G401 (cell line): ENCODE data around the gene ZBTB16. TPM values are rescaled to one million over a fixed set of nuclear protein-coding genes. Genes with fewer than 3 reads are reported as not detected.

Source experiments
- DNase-seq: peaks from one replicate; pipeline ENCODE4 v3.0.0-alpha.2; 2015; ENCODE audit warnings: low spot score
- in situ Hi-C: cut with HindIII; loops from 2 replicates; pipeline ENCODE4 v1.10.0; 2016; ENCODE audit warnings: low sequenced_read_pairs, mixed read lengths
- total RNA-seq: library from RNA; depleted of rRNA; stranded (reverse); fragments of >200 nt; shearing (Covaris generic); gene quantifications from 2 replicates; pipeline ENCODE4 v1.2.3, GENCODE V29; 2014

ZBTB16 gene
- total RNA-seq, 1 experiment from 2014 or later: not detected

DNA sequence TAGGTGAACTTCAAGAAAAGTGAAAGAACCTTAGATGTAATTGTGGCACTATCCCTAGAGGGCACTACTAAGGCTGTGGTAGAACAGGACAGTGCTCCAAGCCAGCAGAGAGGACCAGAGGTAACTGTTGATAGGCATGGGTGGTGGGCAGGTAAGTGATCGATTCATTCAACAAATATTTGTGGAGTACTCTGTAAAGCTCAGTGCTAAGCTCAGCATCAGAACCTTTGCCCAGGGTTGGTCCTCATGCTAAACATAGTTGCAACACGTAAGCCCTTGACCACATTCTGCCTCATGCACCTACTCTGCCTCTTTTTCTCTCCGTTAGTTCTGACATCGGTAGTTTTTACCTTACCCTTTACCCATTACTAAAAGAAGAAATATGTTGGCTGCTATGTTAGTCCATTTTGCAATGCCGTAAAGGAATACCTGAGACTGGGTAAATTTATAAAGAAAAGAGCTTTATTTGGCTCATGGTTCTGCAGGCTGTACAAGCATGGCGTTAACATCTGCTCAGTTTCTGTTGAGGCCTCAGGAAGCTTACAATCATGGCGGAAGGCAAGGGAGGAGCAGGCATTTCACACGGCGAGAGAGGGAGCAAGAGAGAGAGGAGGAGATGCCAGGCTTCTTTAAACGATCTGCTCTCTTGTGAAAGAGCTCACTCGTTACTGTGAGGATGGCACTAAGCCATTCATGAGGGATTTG is 218.3 kb downstream of the ZBTB16 start:
- in situ Hi-C loops: no loop called here
- no peak for DNase-seq

DNA sequence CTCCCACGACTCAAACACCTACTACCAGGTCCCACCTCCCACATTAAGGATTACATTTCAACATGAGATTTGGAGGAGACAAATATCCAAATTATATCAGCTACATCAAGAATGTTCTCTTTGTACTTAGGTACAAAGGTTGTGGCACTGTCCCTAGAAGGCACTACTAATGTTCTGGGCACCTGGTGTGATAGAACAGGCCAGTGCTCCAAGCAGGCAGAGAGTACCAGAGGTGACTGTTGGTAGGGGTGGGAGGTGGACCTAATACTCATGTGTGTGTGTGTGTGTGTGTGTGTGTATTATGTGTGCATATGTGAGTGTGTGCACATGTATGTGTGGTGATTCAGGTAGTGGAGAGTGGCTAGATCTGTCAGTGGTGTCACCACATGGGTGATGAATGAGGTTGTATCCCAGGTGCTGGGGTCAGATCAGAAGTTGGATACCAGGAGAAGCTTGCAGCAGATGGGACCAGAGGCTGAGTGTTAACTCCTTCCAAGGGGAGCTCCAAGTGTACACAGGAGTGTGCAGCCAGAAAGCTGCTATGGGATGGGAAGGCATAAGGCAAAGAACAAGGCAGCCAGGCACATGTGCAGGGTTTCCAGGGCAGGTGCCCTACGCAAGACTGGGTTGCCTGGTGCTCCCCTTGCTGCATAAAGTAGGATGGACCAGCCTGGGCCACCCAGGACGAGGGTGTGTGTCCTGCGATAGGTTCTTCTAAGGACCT is 219.0 kb downstream of the ZBTB16 start:
- DNase-seq: no peak
- in situ Hi-C loops: no loop called here

DNA sequence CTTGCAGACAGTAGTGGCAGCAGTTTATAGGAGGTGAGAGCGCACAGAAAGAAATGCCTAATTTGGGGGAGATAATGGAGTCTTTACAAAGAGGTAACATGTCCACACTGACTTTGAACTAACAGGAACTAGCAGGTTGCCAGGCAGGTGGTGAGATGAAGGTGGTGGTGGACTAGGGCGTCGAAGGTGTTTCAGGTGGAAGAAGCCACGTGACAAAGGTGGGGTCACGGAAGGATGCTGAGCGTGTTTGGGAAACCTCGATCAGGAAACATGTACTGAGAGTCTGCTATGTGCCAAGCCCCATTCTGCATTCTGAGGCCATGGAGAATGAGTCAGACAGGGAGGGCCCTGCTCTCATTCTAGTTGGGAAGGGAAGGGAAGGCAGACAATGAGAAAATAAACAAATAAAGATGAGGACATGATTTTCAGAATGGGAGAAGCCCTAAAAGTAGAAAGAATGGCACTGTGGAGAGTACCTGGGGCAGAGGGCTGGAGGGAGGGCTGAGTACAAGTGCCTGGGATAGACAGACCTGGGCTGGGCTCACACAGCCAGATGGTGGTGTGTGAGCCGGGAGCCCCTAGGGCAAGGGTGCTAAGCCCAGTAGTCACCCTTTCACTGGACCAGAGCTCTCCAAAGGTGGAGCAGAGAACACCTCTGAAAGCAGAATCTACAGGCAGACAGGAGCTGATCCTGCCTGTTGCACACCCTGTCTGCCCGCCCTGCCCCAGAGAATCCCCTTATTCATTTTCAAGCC is 220.5 kb downstream of the ZBTB16 start:
- in situ Hi-C loops: no loop called here
- DNase-seq: no peak

DNA sequence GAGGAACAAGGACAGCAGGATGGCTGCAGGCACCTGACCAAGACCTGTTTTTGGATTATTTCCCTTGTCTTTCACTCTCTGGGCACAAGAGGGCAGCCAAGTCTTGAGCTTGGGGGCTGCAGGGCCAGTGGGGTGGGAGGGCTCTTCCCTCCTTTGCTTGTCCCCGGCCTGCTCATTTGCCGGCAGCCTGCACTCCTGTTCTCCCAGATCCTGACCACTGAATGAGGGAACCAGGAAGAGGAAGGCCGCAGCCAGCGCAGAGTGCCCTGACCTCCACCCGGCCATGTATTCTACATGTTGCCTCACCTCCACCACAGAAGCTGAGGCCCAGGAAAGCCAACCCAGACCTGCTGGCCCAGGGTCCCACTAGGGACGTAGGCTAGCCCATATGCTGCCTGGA is 221.2 kb downstream of the ZBTB16 start:
- DNase-seq: peak; percentile 65
- in situ Hi-C loops: no loop called here

DNA sequence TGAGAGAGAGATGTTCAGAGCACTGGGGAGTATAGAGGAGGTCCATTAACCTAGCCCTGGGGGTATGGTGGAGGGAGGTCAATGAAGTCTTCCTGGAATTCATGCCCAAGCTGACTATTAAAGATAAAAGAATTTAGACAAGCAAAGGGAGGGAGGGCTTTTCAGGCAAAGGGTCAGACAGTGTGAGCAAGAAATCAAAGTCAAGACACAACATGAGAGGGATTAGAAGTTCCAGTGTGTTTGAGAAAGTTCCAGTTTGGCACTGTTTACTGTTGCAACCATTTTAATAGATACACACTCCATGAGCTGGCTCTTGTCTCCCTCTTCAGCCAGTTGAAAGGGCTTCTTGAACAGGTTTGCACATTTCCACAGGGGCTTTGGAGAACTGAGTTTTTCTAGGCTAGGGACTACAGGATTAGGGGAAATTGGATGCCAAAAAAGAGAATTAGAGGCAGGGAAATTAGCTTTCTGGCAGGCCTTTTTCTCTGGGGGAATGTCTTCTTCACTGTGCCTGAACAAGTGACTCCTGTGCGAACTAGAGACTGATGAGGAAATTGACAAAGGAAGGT is 222.0 kb downstream of the ZBTB16 start:
- in situ Hi-C loops: no loop called here
- DNase-seq: no peak

DNA sequence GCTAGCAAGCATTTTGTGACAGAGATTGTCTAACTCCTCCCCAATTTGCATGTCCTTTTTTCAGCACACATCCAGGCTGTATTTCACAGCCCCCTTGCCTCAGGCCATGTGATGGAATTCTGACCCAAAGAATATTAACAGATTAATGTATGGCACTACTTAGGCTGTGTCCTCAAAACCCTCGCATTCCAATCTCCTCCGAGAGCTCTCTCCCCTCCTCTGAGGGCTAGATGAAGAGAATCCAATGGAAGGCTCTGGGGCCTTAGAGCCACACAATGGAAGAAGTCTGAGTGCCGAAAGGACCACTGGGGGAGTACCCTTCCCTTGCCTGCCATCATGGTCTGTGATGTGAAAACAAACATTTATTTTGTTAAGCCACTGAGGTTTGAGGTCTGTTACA is 223.0 kb downstream of the ZBTB16 start:
- DNase-seq: no peak
- in situ Hi-C loops: no loop called here

DNA sequence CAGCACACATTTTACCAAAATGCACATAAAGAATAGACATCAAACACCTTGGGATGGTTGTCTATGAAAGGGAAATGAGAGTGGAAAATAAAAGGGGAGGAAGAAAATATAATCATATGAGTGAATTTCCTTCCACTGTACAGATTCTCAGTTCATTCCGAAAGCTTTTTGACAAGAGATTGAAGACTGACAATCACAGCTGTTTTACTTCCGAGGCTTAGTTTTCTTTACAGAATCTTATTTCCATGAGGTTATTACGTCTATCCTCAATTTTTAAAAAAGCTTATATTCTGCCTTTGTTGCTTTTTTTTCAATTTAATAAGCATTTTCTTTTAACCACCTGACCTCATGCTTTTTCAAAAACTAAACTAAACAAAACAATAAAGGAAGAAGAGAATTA is 223.9 kb downstream of the ZBTB16 start:
- in situ Hi-C loops: no loop called here

DNA sequence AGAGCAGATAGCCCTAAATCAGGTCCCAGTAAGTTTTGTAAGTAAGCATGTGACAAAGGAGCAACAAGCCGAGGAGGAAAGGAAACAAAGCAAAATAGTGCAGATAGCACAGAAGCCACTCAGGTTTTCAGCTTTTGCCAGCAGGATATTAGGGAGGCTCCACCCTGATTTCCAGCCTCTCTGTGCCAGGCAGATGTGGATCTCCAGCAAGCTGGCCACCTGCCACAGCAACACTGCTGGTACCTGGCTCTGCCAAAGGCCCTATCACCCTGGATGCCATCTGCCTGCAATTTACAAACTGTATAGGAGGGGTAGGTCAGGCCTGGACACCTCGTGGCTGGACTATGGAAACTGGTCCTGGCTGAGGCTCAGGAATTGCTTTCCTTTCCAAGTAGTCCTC is 224.5 kb downstream of the ZBTB16 start:
- in situ Hi-C loops: no loop called here

More for the DNA sequence above, 223.9 kb downstream of the ZBTB16 start:
- DNase-seq: no peak

DNA sequence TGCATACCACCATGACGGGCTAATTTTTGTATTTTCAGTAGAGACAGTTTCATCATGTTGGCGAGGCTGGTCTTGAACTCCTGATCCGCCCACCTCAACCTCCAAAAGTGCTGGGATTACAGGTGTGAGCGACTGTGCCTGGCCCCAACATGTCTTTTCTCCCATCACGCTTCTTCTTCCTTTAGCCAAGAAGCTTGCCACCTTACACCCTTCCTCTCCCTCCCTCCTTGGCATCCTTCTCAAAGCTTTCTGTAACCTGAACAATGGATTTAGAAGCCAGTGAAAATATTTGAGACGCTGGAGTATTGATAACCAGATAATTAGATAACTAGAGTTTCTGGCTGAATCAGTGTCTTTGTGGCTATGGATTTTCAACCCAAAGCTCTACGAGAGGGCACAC is 225.4 kb downstream of the ZBTB16 start:
- no peak for DNase-seq
- in situ Hi-C loops: no loop called here

More for the DNA sequence above, 224.5 kb downstream of the ZBTB16 start:
- no peak for DNase-seq

DNA sequence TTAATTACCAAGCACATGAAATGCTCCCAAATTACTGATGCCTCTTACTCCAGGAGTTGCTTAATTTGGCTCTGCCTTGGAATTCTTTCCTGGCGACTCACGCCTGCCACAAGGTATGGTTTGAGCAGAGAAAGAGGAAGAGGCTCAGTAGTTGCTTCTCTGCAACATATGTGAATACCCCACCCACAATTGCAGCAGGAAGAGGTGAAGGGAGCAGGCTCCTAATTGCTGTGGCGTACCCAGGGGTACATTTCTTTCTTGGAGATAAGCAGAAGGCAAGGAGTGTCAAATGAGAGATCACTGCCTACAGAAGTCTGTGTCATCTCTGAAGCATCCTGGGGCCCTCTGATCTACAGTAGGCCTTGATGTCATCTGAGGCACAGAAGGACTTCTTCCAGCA is 226.1 kb downstream of the ZBTB16 start:
- in situ Hi-C loops: no loop called here
- no peak for DNase-seq

DNA sequence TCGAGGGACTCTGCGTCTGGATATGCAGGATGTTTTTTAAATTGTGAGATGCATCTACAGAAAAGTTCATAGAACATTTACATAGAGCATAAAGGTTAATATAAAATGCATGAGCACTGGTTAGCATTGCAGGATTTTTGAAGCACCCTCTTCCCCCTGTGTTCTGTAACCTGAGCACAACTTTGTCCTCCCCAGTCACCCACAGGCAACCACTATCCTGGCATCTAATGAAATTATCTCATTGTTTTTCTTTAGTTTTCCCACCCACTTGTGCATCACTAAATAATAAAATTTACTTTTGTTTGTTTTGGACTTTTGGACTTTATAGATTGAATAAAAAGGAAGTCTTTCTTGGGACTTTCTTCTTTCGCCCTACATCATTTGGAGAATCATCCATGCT is 226.7 kb downstream of the ZBTB16 start:
- no peak for DNase-seq
- in situ Hi-C loops: no loop called here

DNA sequence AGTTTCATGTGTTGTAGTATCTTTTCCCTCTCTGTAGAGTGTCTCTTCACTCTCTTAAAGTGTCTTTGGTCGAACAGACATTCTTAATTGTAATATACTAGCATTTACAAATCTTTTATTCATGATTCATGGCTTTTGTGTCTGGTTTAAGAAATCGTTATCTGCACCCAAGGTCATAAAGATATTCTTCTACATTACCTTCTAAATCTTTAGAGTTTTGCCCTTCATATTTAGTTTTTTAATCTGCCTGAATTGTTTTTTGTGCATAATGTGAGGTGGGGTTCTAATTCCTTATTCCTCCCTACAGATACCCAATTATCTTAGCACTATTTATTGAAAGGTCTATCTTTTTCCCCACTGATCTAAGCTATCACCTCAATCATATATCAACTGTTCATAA is 227.6 kb downstream of the ZBTB16 start:
- DNase-seq: no peak
- in situ Hi-C loops: no loop called here

DNA sequence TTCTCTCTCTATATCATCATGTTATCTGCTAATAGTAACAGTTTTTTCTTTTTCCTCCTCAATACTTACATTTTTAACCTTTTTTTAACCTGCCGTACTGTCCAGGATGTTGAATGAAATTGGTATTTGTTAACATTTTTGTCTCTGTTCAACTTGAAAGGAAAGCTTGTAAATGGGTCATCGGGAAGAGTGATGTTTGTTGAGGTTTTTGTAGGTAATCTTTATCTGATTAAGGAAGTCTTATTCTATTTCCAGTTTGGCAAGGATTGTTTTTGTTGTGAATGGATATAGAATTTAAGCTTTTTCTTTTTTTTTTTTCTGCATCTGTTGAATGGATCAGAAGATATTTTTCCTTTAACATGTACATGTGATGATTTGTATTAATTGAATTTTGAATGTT is 228.6 kb downstream of the ZBTB16 start:
- in situ Hi-C loops: no loop called here
- DNase-seq: no peak

DNA sequence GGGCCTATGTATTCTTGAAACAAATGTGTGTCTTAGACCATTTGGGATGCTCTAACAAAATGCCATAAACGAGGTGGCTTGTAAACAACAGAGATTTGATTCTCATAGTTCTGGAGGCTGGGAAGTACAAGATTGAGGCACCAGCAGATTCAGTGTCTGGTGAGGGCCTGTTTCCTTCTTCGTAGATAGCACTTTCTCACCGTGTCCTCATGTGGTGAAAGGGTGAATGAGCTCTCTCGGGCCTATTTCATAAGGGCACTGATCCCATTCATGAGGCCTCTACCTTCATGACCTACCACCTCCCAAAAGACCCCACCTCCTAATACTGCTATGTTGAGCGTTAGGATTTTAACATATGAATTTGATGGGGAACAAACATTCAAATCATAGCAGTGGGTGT is 230.3 kb downstream of the ZBTB16 start:
- in situ Hi-C loops: no loop called here
- DNase-seq: no peak

DNA sequence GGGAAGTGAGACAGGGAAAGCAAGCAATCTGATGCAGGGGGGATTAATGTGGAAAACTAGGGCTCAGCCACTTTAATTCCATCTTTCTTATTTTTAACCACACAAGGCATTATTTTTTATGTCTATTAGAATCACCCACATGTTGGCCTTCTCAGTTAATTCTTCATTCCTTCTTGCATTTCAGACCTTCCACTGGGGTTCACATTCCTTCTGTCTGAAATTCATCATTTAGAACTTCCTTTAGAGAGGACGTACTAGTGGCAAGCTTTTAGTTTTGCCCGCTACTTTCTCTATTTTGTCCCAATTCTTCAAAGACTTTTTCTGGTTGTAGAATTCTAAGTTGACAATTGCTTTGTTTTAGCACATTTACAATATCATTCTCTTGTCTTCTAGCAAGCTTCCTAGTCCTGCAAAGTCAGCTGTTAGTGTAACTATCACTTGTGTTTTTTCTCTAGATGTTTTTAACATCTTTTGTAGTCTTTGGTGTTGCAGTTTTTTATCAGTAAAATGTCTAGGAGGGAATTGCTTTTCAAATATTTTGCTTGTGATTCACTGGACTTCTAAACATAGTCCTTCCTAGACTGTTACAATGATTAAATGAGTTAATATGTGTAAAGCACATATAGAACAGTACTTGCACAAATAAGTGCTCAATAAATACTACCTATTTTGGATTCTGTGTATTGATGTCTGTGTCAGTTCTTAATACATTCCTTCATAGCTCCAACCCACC is 231.2 kb downstream of the ZBTB16 start:
- in situ Hi-C loops: no loop called here
- DNase-seq: no peak

DNA sequence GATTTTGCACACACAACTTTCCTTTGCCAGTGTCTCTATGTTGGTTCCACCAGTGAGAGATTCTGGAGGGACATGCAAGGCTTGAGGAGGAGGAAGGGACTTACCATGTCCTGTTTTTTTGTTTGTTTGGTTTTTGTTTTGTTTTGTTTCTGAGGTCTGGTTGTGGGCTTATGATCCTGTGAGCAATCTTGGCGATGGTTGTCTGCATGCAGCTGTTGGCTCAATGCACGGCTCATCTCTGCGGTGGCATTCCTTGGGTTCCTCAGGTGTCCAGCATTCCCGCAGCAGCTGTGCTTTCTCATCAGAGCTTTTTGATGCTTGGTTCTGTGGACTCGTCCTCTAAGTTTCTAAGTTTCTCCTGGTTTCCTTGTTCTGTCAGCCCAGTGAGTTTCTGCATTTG is 231.9 kb downstream of the ZBTB16 start:
- no peak for DNase-seq
- in situ Hi-C loops: no loop called here

DNA sequence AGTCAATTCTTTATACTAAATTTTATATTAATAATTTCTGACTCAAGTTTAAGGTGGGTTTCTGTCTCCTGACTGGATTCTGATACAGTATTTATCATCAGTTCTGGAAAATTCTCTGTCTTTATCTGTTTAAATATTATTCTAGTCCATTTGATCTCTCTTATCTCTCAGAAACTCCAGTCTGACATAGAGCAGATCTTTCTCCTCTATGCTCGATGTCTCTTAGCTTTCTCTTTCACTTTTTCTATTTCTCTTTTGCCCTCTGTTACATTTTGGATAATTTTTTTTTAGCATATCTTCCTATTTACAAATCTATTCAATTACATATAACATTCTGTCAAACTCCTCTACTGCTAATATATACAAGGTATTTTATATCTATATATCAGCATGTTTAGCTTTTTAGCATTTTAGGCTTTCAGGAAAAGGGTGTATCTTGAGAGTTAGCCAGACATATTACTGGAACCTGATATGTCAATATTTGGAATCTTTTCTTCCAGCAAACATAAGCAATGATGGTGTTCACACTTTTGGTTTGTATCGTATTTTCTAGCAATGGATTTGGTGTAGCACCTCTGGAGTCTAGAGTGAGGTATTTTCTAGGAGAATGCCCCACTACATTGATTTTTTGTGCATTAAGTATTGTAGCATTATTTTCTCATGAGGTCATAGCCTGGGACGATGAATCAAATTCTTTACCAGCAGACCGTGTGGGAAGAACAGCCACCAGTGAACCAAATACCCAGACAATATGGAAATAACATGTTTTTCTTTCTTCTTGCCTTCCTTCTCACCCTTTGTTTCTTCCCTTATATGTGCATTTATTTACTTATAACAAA is 232.6 kb downstream of the ZBTB16 start:
- DNase-seq: no peak
- in situ Hi-C loops: no loop called here

DNA sequence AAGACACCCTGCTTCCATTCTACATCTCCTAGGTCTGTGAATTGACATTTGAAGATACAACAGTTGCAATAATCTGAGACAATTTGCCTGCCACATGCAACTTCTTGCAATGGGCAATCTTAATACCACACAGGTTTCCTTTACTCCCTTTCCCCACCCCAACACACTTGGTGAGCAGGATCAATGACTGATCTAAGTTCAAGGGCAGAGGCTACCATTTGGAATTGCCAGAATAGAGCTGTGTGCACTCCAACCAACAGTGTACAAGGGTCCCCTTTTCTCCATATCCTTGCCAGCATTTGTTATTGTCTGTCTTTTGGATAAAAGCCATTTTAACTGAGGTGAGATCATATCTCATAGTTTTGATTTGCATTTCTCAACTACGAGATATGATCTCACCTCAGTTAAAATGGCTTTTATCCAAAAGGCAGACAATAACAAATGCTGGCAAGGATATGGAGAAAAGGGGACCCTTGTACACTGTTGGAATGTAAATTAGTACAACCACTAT is 233.7 kb downstream of the ZBTB16 start:
- no peak for DNase-seq
- in situ Hi-C loops: no loop called here
